Measurements from ENCODE around the gene CHD6.

DNA sequence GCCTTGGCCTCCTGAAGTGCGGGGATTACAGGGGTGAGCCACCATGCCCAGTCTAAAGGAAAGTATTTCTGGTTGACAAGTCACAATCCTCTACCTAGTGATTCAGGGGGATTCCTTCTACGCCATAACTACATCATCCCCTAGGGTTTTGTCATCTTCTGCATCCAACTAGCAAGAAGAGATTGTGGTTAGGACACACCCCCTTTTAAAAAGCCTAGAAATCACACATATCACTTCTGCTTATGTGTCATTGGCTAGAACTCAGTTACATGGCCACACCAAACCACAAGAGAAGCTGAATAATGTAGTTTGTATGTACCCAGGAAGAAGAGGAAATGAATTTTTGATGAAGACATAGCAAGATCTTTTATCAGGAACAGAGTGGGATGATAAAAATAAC, 14.7 kb upstream of the CHD6 start:
- TF ChIP-seq POLR2AphosphoS5 (IDR thresholded peaks at IDR 0.05): no peak
- TF ChIP-seq, protein P1, sequence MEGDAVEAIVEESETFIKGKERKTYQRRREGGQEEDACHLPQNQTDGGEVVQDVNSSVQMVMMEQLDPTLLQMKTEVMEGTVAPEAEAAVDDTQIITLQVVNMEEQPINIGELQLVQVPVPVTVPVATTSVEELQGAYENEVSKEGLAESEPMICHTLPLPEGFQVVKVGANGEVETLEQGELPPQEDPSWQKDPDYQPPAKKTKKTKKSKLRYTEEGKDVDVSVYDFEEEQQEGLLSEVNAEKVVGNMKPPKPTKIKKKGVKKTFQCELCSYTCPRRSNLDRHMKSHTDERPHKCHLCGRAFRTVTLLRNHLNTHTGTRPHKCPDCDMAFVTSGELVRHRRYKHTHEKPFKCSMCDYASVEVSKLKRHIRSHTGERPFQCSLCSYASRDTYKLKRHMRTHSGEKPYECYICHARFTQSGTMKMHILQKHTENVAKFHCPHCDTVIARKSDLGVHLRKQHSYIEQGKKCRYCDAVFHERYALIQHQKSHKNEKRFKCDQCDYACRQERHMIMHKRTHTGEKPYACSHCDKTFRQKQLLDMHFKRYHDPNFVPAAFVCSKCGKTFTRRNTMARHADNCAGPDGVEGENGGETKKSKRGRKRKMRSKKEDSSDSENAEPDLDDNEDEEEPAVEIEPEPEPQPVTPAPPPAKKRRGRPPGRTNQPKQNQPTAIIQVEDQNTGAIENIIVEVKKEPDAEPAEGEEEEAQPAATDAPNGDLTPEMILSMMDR (IDR thresholded peaks at IDR 0.05): no peak
- TF ChIP-seq POLR2A (IDR thresholded peaks at IDR 0.05; ENCODE audit: low read depth): no peak
- TF ChIP-seq EP300 (IDR thresholded peaks at IDR 0.05): no peak

Measured in esophagus muscularis mucosa (tissue), 4 donors.